GM23338 (cell line): ENCODE measurements around the gene CDK5RAP1. TPM values are rescaled to one million over a fixed set of nuclear protein-coding genes. Genes with fewer than 3 reads are reported as not detected.

Experiments used
- ATAC-seq: fragments of 200-7000 bp; cut with Tn5 transposase; 3 replicates; pipeline ENCODE4 v1.9.1; 2020
- DNase-seq: peaks from one replicate; pipeline ENCODE4 v3.0.0-alpha.2; 2015; ENCODE audit warnings: low spot score
- H2AFZ ChIP-seq: fragments of 200-600 bp; sonication (generic); 2 replicates; pipeline ENCODE4 v1.8.0; 2016; ENCODE audit warnings: antibody characterized with exemption, mild to moderate bottlenecking, moderate library complexity
- H3F3A ChIP-seq: fragments of 200-600 bp; sonication (generic); replicated peaks from 2 replicates; pipeline ENCODE4 v1.8.0; 2017; ENCODE audit warnings: antibody characterized with exemption, mixed run types, low read depth
- H3K27ac ChIP-seq: fragments of 200-600 bp; sonication (generic); 2 replicates; pipeline ENCODE4 v1.6.1; 2016; ENCODE audit warnings: low read depth
- H3K27me3 ChIP-seq: fragments of 200-600 bp; sonication (generic); 2 replicates; pipeline ENCODE4 v1.8.0; 2016; ENCODE audit warnings: mild to moderate bottlenecking, mixed run types, moderate library complexity; ENCODE audit not compliant: insufficient read depth
- H3K36me3 ChIP-seq: fragments of 200-600 bp; sonication (generic); 2 replicates; pipeline ENCODE4 v1.8.0; 2016; ENCODE audit warnings: mild to moderate bottlenecking; ENCODE audit not compliant: insufficient read depth
- H3K4me1 ChIP-seq: fragments of 200-600 bp; sonication (generic); 2 replicates; pipeline ENCODE4 v1.8.0; 2016; ENCODE audit warnings: mild to moderate bottlenecking, moderate library complexity; ENCODE audit not compliant: insufficient read depth
- H3K4me2 ChIP-seq: fragments of 200-600 bp; sonication (generic); 2 replicates; pipeline ENCODE4 v1.7.1; 2017; ENCODE audit warnings: mixed run types
- H3K4me3 ChIP-seq: fragments of 200-600 bp; sonication (generic); 2 replicates; pipeline ENCODE4 v1.6.1; 2016; ENCODE audit warnings: mixed run types
- H3K79me2 ChIP-seq: fragments of 200-600 bp; sonication (generic); replicated peaks from 2 replicates; pipeline ENCODE4 v1.8.0; 2017; ENCODE audit warnings: mild to moderate bottlenecking; ENCODE audit not compliant: insufficient read depth
- H3K9me2 ChIP-seq: fragments of 200-600 bp; sonication (generic); 2 replicates; pipeline ENCODE4 v1.8.0; 2017; ENCODE audit not compliant: insufficient read depth
- H4K20me1 ChIP-seq: fragments of 200-600 bp; sonication (generic); replicated peaks from 2 replicates; pipeline ENCODE4 v1.8.0; 2017; ENCODE audit warnings: mild to moderate bottlenecking; ENCODE audit not compliant: insufficient read depth
- H3K27ac Mint-ChIP-seq: 2 replicates; pipeline ENCODE4 v1.8.0; 2020; ENCODE audit warnings: inconsistent platforms, mild to moderate bottlenecking, moderate library complexity, mixed read lengths
- H3K27me3 Mint-ChIP-seq: 3 replicates; pipeline ENCODE4 v1.8.0; 2022; ENCODE audit warnings: low read depth, mild to moderate bottlenecking, moderate library complexity, mixed read lengths, inconsistent platforms; ENCODE audit not compliant: insufficient read depth, poor library complexity
- H3K36me3 Mint-ChIP-seq: 3 replicates; pipeline ENCODE4 v1.8.0; 2021; ENCODE audit warnings: low read depth, mild to moderate bottlenecking, inconsistent platforms, moderate library complexity, mixed read lengths
- H3K4me1 Mint-ChIP-seq: 3 replicates; pipeline ENCODE4 v1.8.0; 2020; ENCODE audit warnings: mild to moderate bottlenecking, inconsistent platforms, mixed read lengths
- H3K4me3 Mint-ChIP-seq: 3 replicates; pipeline ENCODE4 v1.8.0; 2021; ENCODE audit warnings: moderate library complexity, mild to moderate bottlenecking, inconsistent platforms, mixed read lengths
- H3K9me3 Mint-ChIP-seq: 3 replicates; pipeline ENCODE4 v1.8.0; 2020; ENCODE audit warnings: moderate library complexity, mild to moderate bottlenecking, inconsistent platforms, mixed read lengths
- CTCF ChIP-seq, 2 experiments: fragments of 200-600 bp in 1 of 2; sonication (generic) in 1 of 2; conservative IDR thresholded peaks; 2 replicates each; pipeline versions ENCODE4 v1.5.1 to v1.6.1; 2016 to 2017; ENCODE audit warnings: antibody characterized with exemption in 2 of 2, low read depth in 2 of 2, mild to moderate bottlenecking in 2 of 2, moderate library complexity in 1 of 2
- ETS1 ChIP-seq: IDR thresholded peaks from 2 replicates; pipeline ENCODE4 v1.6.1; 2016; ENCODE audit warnings: antibody characterized with exemption
- EZH2 ChIP-seq: fragments of 200-600 bp; sonication (generic); IDR thresholded peaks from one replicate; pipeline ENCODE4 v1.8.0; 2017; ENCODE audit warnings: antibody characterized with exemption, mild to moderate bottlenecking, low read depth; ENCODE audit not compliant: unreplicated experiment
- EZH2phosphoT487 ChIP-seq: fragments of 200-600 bp; sonication (generic); IDR thresholded peaks from one replicate; pipeline ENCODE4 v1.8.1; 2018; ENCODE audit warnings: antibody characterized with exemption; ENCODE audit not compliant: unreplicated experiment
- JUNB ChIP-seq: IDR thresholded peaks from one replicate; pipeline ENCODE4 v1.6.1; 2016; ENCODE audit warnings: antibody characterized with exemption; ENCODE audit not compliant: unreplicated experiment
- ZNF331 ChIP-seq: fragments of 250-450 bp; sonication (Bioruptor Pico); IDR thresholded peaks from 2 replicates; pipeline ENCODE4 v1.5.0; 2020; ENCODE audit warnings: low read depth, mild to moderate bottlenecking, moderate library complexity
- ZNF462 ChIP-seq: fragments of 250-450 bp; sonication (Bioruptor Pico); IDR thresholded peaks from 2 replicates; pipeline ENCODE4 v1.5.0; 2020; ENCODE audit warnings: mild to moderate bottlenecking, moderate library complexity
- polyA plus RNA-seq: library from polyadenylated mRNA; unstranded; fragments of >200 nt; fragmentation: Nextera tagmentation; extraction: Ambion mirVana; gene quantifications from 2 replicates; pipeline ENCODE4 v1.2.1, GENCODE V29; 2016
- total RNA-seq: library from RNA; depleted of rRNA; stranded (reverse); fragments of >200 nt; shearing (Covaris generic); gene quantifications from 2 replicates; pipeline ENCODE4 v1.2.3, GENCODE V29; 2014

CDK5RAP1 gene
- total and polyA plus RNA-seq, 2 experiments from 2014 or later = 33.8 to 38.1 TPM

GRCh38 chr20:33339515-33340058 is 61.7 kb downstream of the CDK5RAP1 start:
- peaks cover 6% of the 10 kb centered on the region for H3K27me3 Mint-ChIP-seq
- no peak overlapping the region for H3K4me3 Mint-ChIP-seq
- no peaks in the 10 kb centered on the region for H3K79me2 ChIP-seq
- H3K36me3 Mint-ChIP-seq = no peaks in the 10 kb centered on the region
- H3F3A ChIP-seq = no peaks in the 10 kb centered on the region
- no peaks in the 10 kb centered on the region for H4K20me1 ChIP-seq
- H3K4me1 Mint-ChIP-seq = no peaks in the 10 kb centered on the region; the same call in 2 of the 3 replicates
- H3K27ac ChIP-seq = no peak overlapping the region
- H3K36me3 ChIP-seq = no peaks in the 10 kb centered on the region
- H3K4me3 ChIP-seq = no peak overlapping the region
- H3K9me2 ChIP-seq = peaks cover 6% of the 10 kb centered on the region; the same call in 1 of the 2 replicates
- no peaks in the 10 kb centered on the region for H3K9me3 Mint-ChIP-seq
- ATAC-seq = no peak
- H3K4me1 ChIP-seq = no peaks in the 10 kb centered on the region
- no peak overlapping the region for H3K27ac Mint-ChIP-seq
- no peaks in the 10 kb centered on the region for H3K27me3 ChIP-seq
- no peak overlapping the region for H3K4me2 ChIP-seq
- no peak overlapping the region for H2AFZ ChIP-seq
- no peak for TF ChIP-seq ETS1
- TF ChIP-seq ZNF462 (CRISPR knock-in tag) = no peak
- TF ChIP-seq EZH2phosphoT487 = no peak
- TF ChIP-seq JUNB = no peak
- TF ChIP-seq CTCF (conservative IDR thresholded peaks at IDR 0.05; ENCODE audit: low read depth in 2 of 2) = no peak
- TF ChIP-seq ZNF331 (CRISPR knock-in tag) = no peak
- no peak for TF ChIP-seq EZH2
- DNase-seq = no peak
